ENCODE data around the gene PAX5. TPM values are rescaled to one million over a fixed set of nuclear protein-coding genes. Genes with fewer than 3 reads are reported as not detected.

PAX5 gene
- polyA plus RNA-seq, 3 donors = 0.03 to 0.15 TPM; not detected in 1

GRCh38 chr9:36897478-36897877 is 136.6 kb downstream of the PAX5 start:
- Histone ChIP-seq H3K4me3 (replicated peaks in 1 of 3; ENCODE audit: low read depth in 2 of 3, low read length in 3 of 3) (no peak overlapping the region), H3K27ac (ENCODE audit: low read depth in 1 of 2, low read length in 2 of 2) (no peak overlapping the region), H3K27me3 (ENCODE audit: control insufficient read depth in 2 of 2, insufficient read depth in 2 of 2, low read length in 2 of 2) (no peaks in the 10 kb centered on the region), H3K9me3 (replicated peaks in 1 of 2; ENCODE audit: control insufficient read depth in 1 of 2, insufficient read depth in 1 of 2, low read length in 2 of 2) (no peaks in the 10 kb centered on the region), H2AFZ (ENCODE audit: insufficient read depth, low read depth, low read length, poor library complexity, severe bottlenecking) (no peak overlapping the region), H3K36me3 (replicated peaks in 1 of 2; ENCODE audit: control insufficient read depth in 1 of 2, insufficient read depth in 2 of 2, low read length in 2 of 2) (no peaks in the 10 kb centered on the region), H3K9ac (ENCODE audit: insufficient read depth, low read length, poor library complexity, severe bottlenecking) (no peak overlapping the region), H4K20me1 (ENCODE audit: insufficient read depth, low read length) (no peaks in the 10 kb centered on the region), H3K79me2 (ENCODE audit: insufficient read depth, low read length) (no peaks in the 10 kb centered on the region), H3K4me2 (replicated peaks; ENCODE audit: extremely low read depth, low read length, poor library complexity, severe bottlenecking) (no peak overlapping the region), H3K4me1 (ENCODE audit: control insufficient read depth in 1 of 2, insufficient read depth in 2 of 2, low read length in 2 of 2) (no peaks in the 10 kb centered on the region)
- no peak for TF ChIP-seq CTCF (IDR thresholded peaks at IDR 0.05)
- Mint-ChIP-seq H3K27ac (no peak overlapping the region), H3K4me3 (no peak overlapping the region), H3K36me3 (no peaks in the 10 kb centered on the region), H3K27me3 (ENCODE audit: low read depth in 3 of 3) (peaks cover 6 to 14% (median 11%) of the 10 kb centered on the region in 3 donors), H3K4me1 (no peaks in the 10 kb centered on the region), H3K9me3 (no peaks in the 10 kb centered on the region)
- intact Hi-C loops (cut with micrococcal nuclease) = no loop called here
- no peak for DNase-seq
- 100% methylated on average over 1 of the region's 2 CpGs for WGBS (ENCODE audit: insufficient coverage)

GRCh38 chr9:36897019-36897418 is 137.0 kb downstream of the PAX5 start:
- Histone ChIP-seq H4K20me1 (ENCODE audit: insufficient read depth, low read length) (no peaks in the 10 kb centered on the region), H3K9ac (ENCODE audit: insufficient read depth, low read length, poor library complexity, severe bottlenecking) (no peak overlapping the region), H3K4me2 (replicated peaks; ENCODE audit: extremely low read depth, low read length, poor library complexity, severe bottlenecking) (no peak overlapping the region), H3K4me3 (replicated peaks in 1 of 3; ENCODE audit: low read depth in 2 of 3, low read length in 3 of 3) (no peak overlapping the region), H3K36me3 (replicated peaks in 1 of 2; ENCODE audit: control insufficient read depth in 1 of 2, insufficient read depth in 2 of 2, low read length in 2 of 2) (no peaks in the 10 kb centered on the region), H3K79me2 (ENCODE audit: insufficient read depth, low read length) (no peaks in the 10 kb centered on the region), H3K9me3 (replicated peaks in 1 of 2; ENCODE audit: control insufficient read depth in 1 of 2, insufficient read depth in 1 of 2, low read length in 2 of 2) (no peaks in the 10 kb centered on the region), H3K27me3 (ENCODE audit: control insufficient read depth in 2 of 2, insufficient read depth in 2 of 2, low read length in 2 of 2) (no peaks in the 10 kb centered on the region), H3K27ac (ENCODE audit: low read depth in 1 of 2, low read length in 2 of 2) (no peak overlapping the region), H3K4me1 (ENCODE audit: control insufficient read depth in 1 of 2, insufficient read depth in 2 of 2, low read length in 2 of 2) (no peaks in the 10 kb centered on the region), H2AFZ (ENCODE audit: insufficient read depth, low read depth, low read length, poor library complexity, severe bottlenecking) (no peak overlapping the region)
- no peaks in the 10 kb centered on the region for H3K4me1 Mint-ChIP-seq
- no peak overlapping the region for H3K27ac Mint-ChIP-seq
- peak overlapping the region in 1 of 2 donors; percentile 31 for H3K4me3 Mint-ChIP-seq
- H3K36me3 Mint-ChIP-seq = no peaks in the 10 kb centered on the region
- no peak for DNase-seq
- H3K27me3 Mint-ChIP-seq (ENCODE audit: low read depth in 3 of 3) = peaks cover 6 to 12% (median 11%) of the 10 kb centered on the region in 3 donors
- H3K9me3 Mint-ChIP-seq = no peaks in the 10 kb centered on the region
- TF ChIP-seq CTCF (IDR thresholded peaks at IDR 0.05) = no peak
- intact Hi-C loops (cut with micrococcal nuclease) = no loop called here
- WGBS (ENCODE audit: insufficient coverage) = 84% methylated on average over 4 of the region's 10 CpGs
